OCI-LY3 (cell line): Measurements from ENCODE around the gene AFAP1.

Experiments used
- H2AFZ ChIP-seq: fragments of 200-600, 300-600 bp; shearing (Covaris generic); 2 replicates; pipeline ENCODE4 v1.6.0; 2014; ENCODE audit warnings: antibody characterized with exemption, low read depth, low read length
- H3K27ac ChIP-seq: fragments of 200-600, 300-600 bp; sonication (generic); 2 replicates; pipeline ENCODE4 v1.5.1; 2014; ENCODE audit warnings: mild to moderate bottlenecking, low read length, moderate library complexity, mixed read lengths
- H3K27me3 ChIP-seq: fragments of 200-600, 300-600 bp; sonication (generic); 2 replicates; pipeline ENCODE4 v1.6.1; 2014; ENCODE audit warnings: low read depth, low read length, mixed read lengths
- H3K36me3 ChIP-seq: fragments of 200-600, 300-600 bp; sonication (generic); replicated peaks from 2 replicates; pipeline ENCODE3; 2014; ENCODE audit warnings: low read depth, low read length, mixed read lengths
- H3K4me1 ChIP-seq: fragments of 300-600, 200-600 bp; sonication (generic); 2 replicates; pipeline ENCODE4 v1.6.1; 2014; ENCODE audit warnings: low read length, mixed read lengths
- H3K4me2 ChIP-seq: fragments of 200-600, 300-600 bp; sonication (generic); 2 replicates; pipeline ENCODE4 v1.6.1; 2014; ENCODE audit warnings: low read length, mixed read lengths
- H3K4me3 ChIP-seq: fragments of 300-600, 200-600 bp; sonication (generic); 2 replicates; pipeline ENCODE4 v1.5.1; 2014; ENCODE audit warnings: antibody characterized with exemption, mild to moderate bottlenecking, low read length, moderate library complexity
- H3K79me2 ChIP-seq: fragments of 300-600, 200-600 bp; shearing (Covaris generic); 2 replicates; pipeline ENCODE4 v1.6.1; 2014; ENCODE audit warnings: mild to moderate bottlenecking, low read length, mixed read lengths
- H3K9ac ChIP-seq: fragments of 300-600, 200-600 bp; shearing (Covaris generic); 2 replicates; pipeline ENCODE4 v1.6.0; 2014; ENCODE audit warnings: mild to moderate bottlenecking, low read length, moderate library complexity
- H3K9me3 ChIP-seq: fragments of 200-600, 300-600 bp; shearing (Covaris generic); 2 replicates; pipeline ENCODE4 v1.6.1; 2014; ENCODE audit warnings: low read length, mixed read lengths; ENCODE audit not compliant: insufficient read depth
- H4K20me1 ChIP-seq: fragments of 200-600, 300-600 bp; sonication (generic); 2 replicates; pipeline ENCODE4 v1.6.1; 2016; ENCODE audit warnings: low read length, mixed read lengths; ENCODE audit not compliant: insufficient read depth
- CTCF ChIP-seq: fragments of 200-600, 300-600 bp; sonication (generic); IDR thresholded peaks from 2 replicates; pipeline ENCODE4 v1.5.1; 2014; ENCODE audit warnings: antibody characterized with exemption, low read length, low read depth
- EZH2phosphoT487 ChIP-seq: fragments of 200-600 bp; shearing (Covaris generic); IDR thresholded peaks from 2 replicates; pipeline ENCODE4 v1.6.1; 2018; ENCODE audit warnings: antibody characterized with exemption, mixed run types, low read depth

AFAP1 gene

GRCh38 chr4:7712021-7712671 lies 227.5 kb downstream of the AFAP1 start:
- no peaks in the 10 kb centered on the region for H3K36me3 ChIP-seq
- no peaks in the 10 kb centered on the region for H3K27me3 ChIP-seq
- H3K79me2 ChIP-seq, result no peaks in the 10 kb centered on the region
- H4K20me1 ChIP-seq, result no peaks in the 10 kb centered on the region; the same call in 1 of the 2 replicates
- peaks cover 22% of the 10 kb centered on the region for H3K4me1 ChIP-seq
- no peak overlapping the region for H3K4me2 ChIP-seq
- no peak for TF ChIP-seq EZH2phosphoT487
- TF ChIP-seq CTCF, result no peak
- H3K27ac ChIP-seq, result no peak overlapping the region
- no peak overlapping the region for H2AFZ ChIP-seq
- H3K9ac ChIP-seq, result no peak overlapping the region
- H3K4me3 ChIP-seq, result no peak overlapping the region
- H3K9me3 ChIP-seq, result no peaks in the 10 kb centered on the region

GRCh38 chr4:7711307-7711963 lies 228.2 kb downstream of the AFAP1 start:
- Histone ChIP-seq H3K9ac (no peak overlapping the region), H3K79me2 (no peaks in the 10 kb centered on the region), H3K4me1 (peaks cover 15% of the 10 kb centered on the region), H3K4me3 (no peak overlapping the region), H3K9me3 (no peaks in the 10 kb centered on the region), H3K4me2 (no peak overlapping the region), H3K27ac (no peak overlapping the region), H3K27me3 (no peaks in the 10 kb centered on the region), H2AFZ (no peak overlapping the region), H3K36me3 (no peaks in the 10 kb centered on the region), H4K20me1 (no peaks in the 10 kb centered on the region; the same call in 1 of the 2 replicates)
- TF ChIP-seq EZH2phosphoT487, result no peak
- TF ChIP-seq CTCF, result no peak

- H3K36me3 ChIP-seq, result no peaks in the 10 kb centered on the region
- H3K27me3 ChIP-seq, result no peaks in the 10 kb centered on the region
- no peak overlapping the region for H2AFZ ChIP-seq
- no peak overlapping the region for H3K27ac ChIP-seq
- H3K9ac ChIP-seq, result no peak overlapping the region
- no peaks in the 10 kb centered on the region for H3K79me2 ChIP-seq
- H3K9me3 ChIP-seq, result no peaks in the 10 kb centered on the region
- H4K20me1 ChIP-seq, result no peaks in the 10 kb centered on the region; the same call in 1 of the 2 replicates
- H3K4me2 ChIP-seq, result no peak overlapping the region
- H3K4me3 ChIP-seq, result no peak overlapping the region
- TF ChIP-seq EZH2phosphoT487 (no peak), CTCF (no peak)
- peaks cover 8% of the 10 kb centered on the region for H3K4me1 ChIP-seq
These were observed 228.9 kb downstream of the AFAP1 start for GRCh38 chr4:7710576-7711306.

GRCh38 chr4:7710126-7710525 lies 229.5 kb downstream of the AFAP1 start:
- no peaks in the 10 kb centered on the region for H3K27me3 ChIP-seq
- no peak overlapping the region for H3K4me3 ChIP-seq
- no peaks in the 10 kb centered on the region for H3K36me3 ChIP-seq
- peaks cover 2% of the 10 kb centered on the region for H3K4me1 ChIP-seq
- H3K27ac ChIP-seq, result no peak overlapping the region
- H3K4me2 ChIP-seq, result no peak overlapping the region
- H3K9ac ChIP-seq, result no peak overlapping the region
- no peaks in the 10 kb centered on the region for H3K79me2 ChIP-seq
- no peaks in the 10 kb centered on the region for H3K9me3 ChIP-seq
- H4K20me1 ChIP-seq, result no peaks in the 10 kb centered on the region; the same call in 1 of the 2 replicates
- H2AFZ ChIP-seq, result no peak overlapping the region
- no peak for TF ChIP-seq EZH2phosphoT487
- no peak for TF ChIP-seq CTCF
